ENCODE measurements around the gene ADGRE2.

DNA sequence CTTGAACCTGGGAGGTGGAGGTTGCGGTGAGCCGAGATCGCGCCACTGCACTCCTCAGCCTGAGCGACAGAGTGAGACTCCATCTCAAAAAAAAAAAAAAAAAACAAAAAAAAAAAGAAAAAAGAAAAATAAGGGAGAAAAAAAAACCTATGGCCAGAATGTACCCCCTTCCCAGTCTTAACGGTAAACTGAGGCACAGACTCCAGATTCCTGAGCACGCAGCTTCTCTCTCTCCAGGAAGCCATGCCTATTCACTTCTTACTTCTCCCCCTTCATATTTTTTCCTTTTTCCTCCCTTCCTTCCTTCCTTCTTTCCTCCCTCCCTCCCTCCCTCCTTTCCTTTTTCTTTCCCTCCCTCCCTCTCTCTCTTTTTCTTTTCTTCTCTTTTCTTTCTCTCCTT, 5.4 kb downstream of the ADGRE2 start:
- no peak for TF ChIP-seq CTCF (IDR thresholded peaks at IDR 0.05)
- TF ChIP-seq POLR2A (IDR thresholded peaks at IDR 0.05), result no peak

Measured in lower leg skin (tissue), 3 donors.